Gastrocnemius medialis (tissue), 4 donors: Measurements from ENCODE around the gene SYNM.

ENCODE experiments used
- CTCF ChIP-seq, 5 experiments: fragments of 450-650 bp in 3 of 5; fragments of 200-600 bp in 2 of 5; sonication (generic) in 2 of 5; IDR thresholded peaks in 4 of 5; conservative IDR thresholded peaks in 1 of 5; 1 replicate in 4 of 5; 2 replicates in 1 of 5; pipeline ENCODE4 v1.5.1; 2016 to 2019; ENCODE audit warnings: antibody characterized with exemption in 5 of 5, mild to moderate bottlenecking in 3 of 5, moderate library complexity in 3 of 5
- POLR2A ChIP-seq, 2 donors: fragments of 450-650 bp; IDR thresholded peaks; one replicate each; pipeline ENCODE4 v1.6.1; 2017; ENCODE audit warnings: antibody characterized with exemption in 2 of 2, mild to moderate bottlenecking in 2 of 2, moderate library complexity in 2 of 2

- TF ChIP-seq CTCF (IDR thresholded peaks at IDR 0.05 in 4 of 5, conservative IDR thresholded peaks at IDR 0.05 in 1 of 5) (no peak), POLR2A (IDR thresholded peaks at IDR 0.05) (no peak)
Measured at GRCh38 chr15:99092554-99093172, 12.2 kb upstream of the SYNM start.
